OCI-LY3 (cell line): ENCODE results near the gene PBX2.

Experiments
- H2AFZ ChIP-seq: fragments of 200-600, 300-600 bp; shearing (Covaris generic); 2 replicates; pipeline ENCODE4 v1.6.0; 2014; ENCODE audit warnings: antibody characterized with exemption, low read depth, low read length
- H3K27ac ChIP-seq: fragments of 200-600, 300-600 bp; sonication (generic); 2 replicates; pipeline ENCODE4 v1.5.1; 2014; ENCODE audit warnings: mild to moderate bottlenecking, low read length, moderate library complexity, mixed read lengths
- H3K27me3 ChIP-seq: fragments of 200-600, 300-600 bp; sonication (generic); 2 replicates; pipeline ENCODE4 v1.6.1; 2014; ENCODE audit warnings: low read depth, low read length, mixed read lengths
- H3K36me3 ChIP-seq: fragments of 200-600, 300-600 bp; sonication (generic); replicated peaks from 2 replicates; pipeline ENCODE3; 2014; ENCODE audit warnings: low read depth, low read length, mixed read lengths
- H3K4me1 ChIP-seq: fragments of 300-600, 200-600 bp; sonication (generic); 2 replicates; pipeline ENCODE4 v1.6.1; 2014; ENCODE audit warnings: low read length, mixed read lengths
- H3K4me2 ChIP-seq: fragments of 200-600, 300-600 bp; sonication (generic); 2 replicates; pipeline ENCODE4 v1.6.1; 2014; ENCODE audit warnings: low read length, mixed read lengths
- H3K4me3 ChIP-seq: fragments of 300-600, 200-600 bp; sonication (generic); 2 replicates; pipeline ENCODE4 v1.5.1; 2014; ENCODE audit warnings: antibody characterized with exemption, mild to moderate bottlenecking, low read length, moderate library complexity
- H3K79me2 ChIP-seq: fragments of 300-600, 200-600 bp; shearing (Covaris generic); 2 replicates; pipeline ENCODE4 v1.6.1; 2014; ENCODE audit warnings: mild to moderate bottlenecking, low read length, mixed read lengths
- H3K9ac ChIP-seq: fragments of 300-600, 200-600 bp; shearing (Covaris generic); 2 replicates; pipeline ENCODE4 v1.6.0; 2014; ENCODE audit warnings: mild to moderate bottlenecking, low read length, moderate library complexity
- H3K9me3 ChIP-seq: fragments of 200-600, 300-600 bp; shearing (Covaris generic); 2 replicates; pipeline ENCODE4 v1.6.1; 2014; ENCODE audit warnings: low read length, mixed read lengths; ENCODE audit not compliant: insufficient read depth
- H4K20me1 ChIP-seq: fragments of 200-600, 300-600 bp; sonication (generic); 2 replicates; pipeline ENCODE4 v1.6.1; 2016; ENCODE audit warnings: low read length, mixed read lengths; ENCODE audit not compliant: insufficient read depth
- EZH2phosphoT487 ChIP-seq: fragments of 200-600 bp; shearing (Covaris generic); IDR thresholded peaks from 2 replicates; pipeline ENCODE4 v1.6.1; 2018; ENCODE audit warnings: antibody characterized with exemption, mixed run types, low read depth
- TF ChIP-seq, protein P1 (sequence below): fragments of 200-600, 300-600 bp; sonication (generic); IDR thresholded peaks from 2 replicates; pipeline ENCODE4 v1.5.1; 2014; ENCODE audit warnings: antibody characterized with exemption, low read length, low read depth

Gene PBX2

DNA sequence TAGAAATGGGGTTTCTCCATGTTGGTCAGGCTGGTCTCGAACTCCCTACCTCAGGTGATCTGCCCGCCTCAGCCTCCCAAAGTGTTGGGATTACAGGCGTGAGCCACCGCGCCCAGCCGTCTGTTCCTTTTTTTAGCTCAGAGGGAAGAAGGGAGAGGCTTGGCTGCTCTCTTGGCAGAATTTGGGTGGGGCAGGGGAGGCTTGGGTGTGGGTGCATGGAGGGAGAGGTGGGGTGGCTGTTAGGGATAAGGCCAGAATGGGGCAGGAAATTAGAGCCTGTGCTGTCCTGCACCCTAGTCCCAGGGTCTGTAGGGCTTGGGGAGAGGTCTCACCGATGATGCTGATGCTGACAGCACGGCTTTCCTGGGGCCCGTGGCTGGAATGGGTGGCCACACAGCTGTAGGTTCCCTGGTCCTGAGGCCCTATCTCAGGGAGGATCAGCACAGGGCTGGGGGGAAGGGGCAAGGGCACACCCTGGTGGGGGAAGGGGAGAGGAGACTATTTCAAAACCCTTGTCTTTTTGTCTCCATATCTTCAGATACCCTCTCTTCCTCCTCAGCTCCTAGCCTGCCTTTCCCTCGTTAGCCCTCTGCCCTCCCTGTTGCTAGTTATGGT is 8.0 kb downstream of the PBX2 start:
- no peak overlapping the region for H3K27ac ChIP-seq
- no peak overlapping the region for H3K4me2 ChIP-seq
- H3K79me2 ChIP-seq = peaks cover 12% of the 10 kb centered on the region; the same call in 1 of the 2 replicates
- H3K36me3 ChIP-seq = peaks cover 15% of the 10 kb centered on the region
- no peak overlapping the region for H3K9ac ChIP-seq
- no peak for TF ChIP-seq EZH2phosphoT487
- TF ChIP-seq, protein P1, sequence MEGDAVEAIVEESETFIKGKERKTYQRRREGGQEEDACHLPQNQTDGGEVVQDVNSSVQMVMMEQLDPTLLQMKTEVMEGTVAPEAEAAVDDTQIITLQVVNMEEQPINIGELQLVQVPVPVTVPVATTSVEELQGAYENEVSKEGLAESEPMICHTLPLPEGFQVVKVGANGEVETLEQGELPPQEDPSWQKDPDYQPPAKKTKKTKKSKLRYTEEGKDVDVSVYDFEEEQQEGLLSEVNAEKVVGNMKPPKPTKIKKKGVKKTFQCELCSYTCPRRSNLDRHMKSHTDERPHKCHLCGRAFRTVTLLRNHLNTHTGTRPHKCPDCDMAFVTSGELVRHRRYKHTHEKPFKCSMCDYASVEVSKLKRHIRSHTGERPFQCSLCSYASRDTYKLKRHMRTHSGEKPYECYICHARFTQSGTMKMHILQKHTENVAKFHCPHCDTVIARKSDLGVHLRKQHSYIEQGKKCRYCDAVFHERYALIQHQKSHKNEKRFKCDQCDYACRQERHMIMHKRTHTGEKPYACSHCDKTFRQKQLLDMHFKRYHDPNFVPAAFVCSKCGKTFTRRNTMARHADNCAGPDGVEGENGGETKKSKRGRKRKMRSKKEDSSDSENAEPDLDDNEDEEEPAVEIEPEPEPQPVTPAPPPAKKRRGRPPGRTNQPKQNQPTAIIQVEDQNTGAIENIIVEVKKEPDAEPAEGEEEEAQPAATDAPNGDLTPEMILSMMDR = no peak
- H2AFZ ChIP-seq = no peak overlapping the region
- H3K4me1 ChIP-seq = peaks cover 20% of the 10 kb centered on the region
- no peak overlapping the region for H3K4me3 ChIP-seq
- no peaks in the 10 kb centered on the region for H3K27me3 ChIP-seq
- H3K9me3 ChIP-seq = no peaks in the 10 kb centered on the region
- no peaks in the 10 kb centered on the region for H4K20me1 ChIP-seq

DNA sequence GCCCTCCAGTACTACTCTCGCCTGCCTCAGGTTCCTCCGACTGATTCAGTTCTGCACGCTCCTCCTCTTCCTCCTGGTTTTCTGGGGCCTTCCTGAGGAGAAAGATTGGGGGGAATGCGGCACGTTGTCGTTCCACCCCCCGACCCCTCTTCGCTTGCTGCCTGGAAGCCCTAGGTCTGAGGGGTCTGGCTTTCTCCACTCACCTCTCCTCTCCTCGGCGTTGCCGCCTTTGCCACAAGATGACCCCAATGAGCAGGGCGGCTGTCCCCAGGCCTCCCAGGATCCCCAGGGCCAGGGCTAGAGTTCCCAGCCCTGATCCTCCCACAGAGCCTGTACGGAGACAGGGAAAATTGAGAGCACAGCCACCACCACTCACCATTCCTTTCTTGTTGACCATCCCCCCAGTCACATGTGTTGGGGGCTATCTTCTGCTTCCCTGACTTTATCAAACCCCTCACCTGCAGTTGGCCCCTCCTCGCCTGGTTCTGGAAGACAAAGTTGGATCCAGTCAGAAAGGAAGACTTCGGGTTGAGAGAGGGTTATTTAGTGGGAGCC is 8.8 kb downstream of the PBX2 start:
- Histone ChIP-seq H3K9ac (no peak overlapping the region), H2AFZ (no peak overlapping the region), H3K4me2 (no peak overlapping the region), H4K20me1 (no peaks in the 10 kb centered on the region), H3K9me3 (no peaks in the 10 kb centered on the region), H3K79me2 (peaks cover 16% of the 10 kb centered on the region; the same call in 1 of the 2 replicates), H3K4me1 (peaks cover 20% of the 10 kb centered on the region), H3K27ac (no peak overlapping the region), H3K4me3 (no peak overlapping the region), H3K27me3 (no peaks in the 10 kb centered on the region), H3K36me3 (peaks cover 13% of the 10 kb centered on the region)
- no peak for TF ChIP-seq EZH2phosphoT487
- TF ChIP-seq, protein P1 = no peak

DNA sequence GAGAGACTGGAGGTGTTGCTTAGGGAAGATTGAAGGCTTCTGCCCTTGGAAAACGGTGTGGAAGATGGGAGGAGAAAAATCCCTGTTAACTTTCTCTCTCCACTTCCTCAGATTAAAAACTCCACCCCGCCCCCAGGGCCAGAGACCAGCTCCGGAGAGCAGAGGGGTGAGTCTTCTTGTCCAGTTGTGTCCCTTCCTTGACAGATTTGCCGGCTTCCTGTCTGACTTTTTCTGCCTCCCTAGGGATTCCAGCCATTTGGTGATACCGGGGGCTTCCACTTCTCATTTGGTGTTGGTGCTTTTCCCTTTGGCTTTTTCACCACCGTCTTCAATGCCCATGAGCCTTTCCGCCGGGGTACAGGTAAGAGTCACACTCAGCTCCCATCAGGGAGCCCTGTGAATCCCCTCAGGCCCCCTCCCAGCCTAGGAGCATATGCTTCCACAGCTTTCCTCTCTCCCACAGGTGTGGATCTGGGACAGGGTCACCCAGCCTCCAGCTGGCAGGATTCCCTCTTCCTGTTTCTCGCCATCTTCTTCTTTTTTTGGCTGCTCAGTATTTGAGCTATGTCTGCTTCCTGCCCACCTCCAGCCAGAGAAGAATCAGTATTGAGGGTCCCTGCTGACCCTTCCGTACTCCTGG is 10.1 kb downstream of the PBX2 start:
- Histone ChIP-seq H3K4me1 (peaks cover 19% of the 10 kb centered on the region), H3K36me3 (peaks cover 13% of the 10 kb centered on the region), H3K9ac (no peak overlapping the region), H3K27ac (no peak overlapping the region), H3K9me3 (no peaks in the 10 kb centered on the region), H3K27me3 (no peaks in the 10 kb centered on the region), H3K4me3 (no peak overlapping the region), H3K79me2 (peaks cover 26% of the 10 kb centered on the region), H4K20me1 (no peaks in the 10 kb centered on the region), H3K4me2 (peak overlapping the region; percentile 57), H2AFZ (no peak overlapping the region)
- TF ChIP-seq, protein P1 = no peak
- TF ChIP-seq EZH2phosphoT487 = no peak

DNA sequence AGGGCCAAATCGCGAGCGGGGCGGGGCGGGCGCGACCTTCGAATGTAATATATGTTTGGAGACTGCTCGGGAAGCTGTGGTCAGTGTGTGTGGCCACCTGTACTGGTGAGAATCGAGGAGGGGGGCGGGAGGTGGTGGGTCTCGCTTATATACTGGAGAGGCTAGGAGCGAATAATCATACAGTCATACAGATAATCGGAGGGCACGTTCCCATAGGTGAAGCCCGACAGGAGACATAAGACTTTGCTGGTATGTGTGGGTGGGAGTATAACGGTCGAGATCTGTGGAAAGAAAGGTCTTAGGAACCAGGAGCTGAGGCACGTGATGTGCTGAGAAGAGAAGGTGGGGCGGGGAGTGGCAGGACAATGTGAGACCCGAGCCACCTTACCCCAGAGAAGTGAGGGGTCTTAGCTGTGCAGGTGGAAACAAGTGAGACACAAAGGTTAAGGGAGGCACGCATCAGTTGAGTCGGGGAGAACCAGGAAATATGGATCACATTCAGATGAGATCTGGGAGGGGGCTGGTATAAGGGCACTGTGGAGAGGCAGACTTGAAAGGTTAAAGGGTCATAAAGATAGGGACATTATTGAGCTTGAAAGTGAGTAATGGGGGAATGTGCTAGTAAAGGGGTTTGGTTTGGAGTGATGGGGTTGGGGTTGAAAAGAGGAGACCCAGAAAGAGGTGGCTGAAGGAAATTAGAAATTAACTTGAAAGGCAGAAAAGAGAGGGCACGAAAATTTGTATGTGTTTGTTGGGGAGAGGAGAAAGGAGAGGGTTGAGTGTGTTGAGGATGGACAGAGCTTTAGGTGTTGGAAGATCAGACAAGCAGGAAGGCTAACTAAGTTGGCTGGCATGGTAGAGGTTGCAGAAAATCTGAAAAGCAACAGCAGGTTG is 11.2 kb downstream of the PBX2 start:
- H4K20me1 ChIP-seq = no peaks in the 10 kb centered on the region
- TF ChIP-seq EZH2phosphoT487 = no peak
- TF ChIP-seq, protein P1 = no peak
- peaks cover 22% of the 10 kb centered on the region for H3K4me1 ChIP-seq
- peak overlapping the region; percentile 90 for H3K27ac ChIP-seq
- no peaks in the 10 kb centered on the region for H3K9me3 ChIP-seq
- H3K9ac ChIP-seq = peak overlapping the region; percentile 90
- H3K79me2 ChIP-seq = peaks cover 26% of the 10 kb centered on the region
- H3K36me3 ChIP-seq = peaks cover 13% of the 10 kb centered on the region
- H3K4me2 ChIP-seq = peak overlapping the region; percentile 57
- H3K27me3 ChIP-seq = no peaks in the 10 kb centered on the region
- no peak overlapping the region for H2AFZ ChIP-seq
- peak overlapping the region; percentile 99 for H3K4me3 ChIP-seq
